Stimulated activated CD8-positive, alpha-beta memory T cell treated with anti-CD3 and anti-CD28 coated beads, Interleukin-12 subunit alpha, Interleukin-12 subunit beta, amount 100 ng/mL, for 24 hours (primary cell): Measurements from ENCODE around the gene ELK4.
A peak's percentile ranks its signal among the peaks of the same experiment; 100 is the strongest.

Source experiments
- DNase-seq: peaks from one replicate; pipeline ENCODE4 v3.0.0-alpha.2; 2020; ENCODE audit errors: extremely low read depth

Gene ELK4

GRCh38 chr1:205595435-205595834 is 36.4 kb downstream of the ELK4 start:
- DNase-seq = no peak

GRCh38 chr1:205594846-205595245 is 37.0 kb downstream of the ELK4 start:
- DNase-seq = no peak

- no peak for DNase-seq
Measured at GRCh38 chr1:205593967-205594366, 37.8 kb downstream of the ELK4 start.

- no peak for DNase-seq
Measured at GRCh38 chr1:205593532-205593931, 38.3 kb downstream of the ELK4 start.

GRCh38 chr1:205592443-205593003 is 39.3 kb downstream of the ELK4 start:
- DNase-seq = no peak

GRCh38 chr1:205591522-205592351 is 40.1 kb downstream of the ELK4 start:
- DNase-seq = peak; percentile 72

GRCh38 chr1:205590777-205591513 is 40.9 kb downstream of the ELK4 start:
- no peak for DNase-seq

- no peak for DNase-seq
Measured at GRCh38 chr1:205590457-205590768, 41.4 kb downstream of the ELK4 start.

GRCh38 chr1:205589618-205590456 is 42.0 kb downstream of the ELK4 start:
- no peak for DNase-seq

- no peak for DNase-seq
Measured at GRCh38 chr1:205589046-205589445, 42.8 kb downstream of the ELK4 start.

- no peak for DNase-seq
Measured at GRCh38 chr1:205588636-205589035, 43.2 kb downstream of the ELK4 start.

- DNase-seq = no peak
Measured at GRCh38 chr1:205587581-205587980, 44.2 kb downstream of the ELK4 start.

- DNase-seq = no peak
Measured at GRCh38 chr1:205585835-205586785, 45.7 kb downstream of the ELK4 start.

- no peak for DNase-seq
Measured at GRCh38 chr1:205585169-205585834, 46.5 kb downstream of the ELK4 start.

- DNase-seq = no peak
Measured at GRCh38 chr1:205584732-205585131, 47.1 kb downstream of the ELK4 start.

- no peak for DNase-seq
Measured at GRCh38 chr1:205583461-205584130, 48.2 kb downstream of the ELK4 start.

- no peak for DNase-seq
Measured at GRCh38 chr1:205582471-205583291, 49.1 kb downstream of the ELK4 start.

- no peak for DNase-seq
Measured at GRCh38 chr1:205582046-205582445, 49.8 kb downstream of the ELK4 start.
